Ascending aorta (tissue), 2 donors: Measurements from ENCODE around the gene FHIT. TPM values are rescaled to one million over a fixed set of nuclear protein-coding genes. Genes with fewer than 3 reads are reported as not detected.

ENCODE experiments used
- DNase-seq, 2 donors: peaks; one replicate each; pipeline ENCODE4 v3.0.0-alpha.2; 2019; ENCODE audit warnings: low spot score in 2 of 2
- H3K27ac ChIP-seq, 2 donors: fragments of 200-600 bp; sonication (generic); one replicate each; pipeline ENCODE4 v1.5.1; 2016 to 2017; ENCODE audit warnings: mild to moderate bottlenecking in 1 of 2
- H3K27me3 ChIP-seq: fragments of 200-600 bp; sonication (generic); one replicate; pipeline ENCODE4 v1.5.1; 2017
- H3K36me3 ChIP-seq, 2 donors: fragments of 200-600 bp; sonication (generic); one replicate each; pipeline ENCODE4 v1.5.1; 2016
- H3K4me1 ChIP-seq, 2 donors: fragments of 200-600 bp; sonication (generic); one replicate each; pipeline ENCODE4 v1.5.1; 2016 to 2017; ENCODE audit warnings: mild to moderate bottlenecking in 1 of 2
- H3K4me3 ChIP-seq, 2 donors: fragments of 200-600 bp; sonication (generic); one replicate each; pipeline ENCODE4 v1.5.1; 2016 to 2017; ENCODE audit warnings: mild to moderate bottlenecking in 1 of 2
- H3K9me3 ChIP-seq, 2 donors: fragments of 200-600 bp; sonication (generic); one replicate each; pipeline ENCODE4 v1.5.1; 2016
- CTCF ChIP-seq, 3 experiments: fragments of 200-600 bp in 2 of 3; fragments of 450-650 bp in 1 of 3; sonication (generic) in 2 of 3; IDR thresholded peaks; one replicate each; pipeline ENCODE4 v1.5.1; 2016 to 2019; ENCODE audit warnings: antibody characterized with exemption in 3 of 3, mild to moderate bottlenecking in 1 of 3, moderate library complexity in 1 of 3
- intact Hi-C: fragments of 100-400 bp; cut with DNase I; formaldehyde crosslinking; loops from one replicate; pipeline ENCODE4 v1.15.1; 2023
- total RNA-seq: library from RNA; depleted of rRNA; stranded (reverse); fragments of >200 nt; gene quantifications from one replicate; pipeline ENCODE4 v1.1.0, GENCODE V29; 2016

FHIT gene
- total RNA-seq, 1 donor from 2014 or later: 0.21 TPM

GRCh38 chr3:61247191-61247590 is 4.1 kb downstream of the FHIT start:
- no peaks in the 10 kb centered on the region for H3K36me3 ChIP-seq
- no peak overlapping the region for H3K4me3 ChIP-seq
- no peak for TF ChIP-seq CTCF (IDR thresholded peaks at IDR 0.05)
- no peak overlapping the region for H3K27ac ChIP-seq
- DNase-seq: no peak
- intact Hi-C loops: no loop called here
- H3K27me3 ChIP-seq: no peaks in the 10 kb centered on the region
- no peaks in the 10 kb centered on the region for H3K9me3 ChIP-seq
- H3K4me1 ChIP-seq: peaks cover 6% of the 10 kb centered on the region in 2 donors

- Histone ChIP-seq H3K4me1 (no peaks in the 10 kb centered on the region), H3K36me3 (no peaks in the 10 kb centered on the region), H3K4me3 (no peak overlapping the region), H3K27ac (no peak overlapping the region), H3K9me3 (no peaks in the 10 kb centered on the region), H3K27me3 (no peaks in the 10 kb centered on the region)
- intact Hi-C loops: no loop called here
- no peak for TF ChIP-seq CTCF (IDR thresholded peaks at IDR 0.05)
- DNase-seq: no peak
These were observed 11.4 kb downstream of the FHIT start for GRCh38 chr3:61239871-61240270.

- intact Hi-C loops: no loop called here
- no peaks in the 10 kb centered on the region for H3K27me3 ChIP-seq
- TF ChIP-seq CTCF (IDR thresholded peaks at IDR 0.05): no peak
- H3K9me3 ChIP-seq: no peaks in the 10 kb centered on the region
- H3K36me3 ChIP-seq: no peaks in the 10 kb centered on the region
- DNase-seq: no peak
- no peak overlapping the region for H3K4me3 ChIP-seq
- no peaks in the 10 kb centered on the region for H3K4me1 ChIP-seq
- no peak overlapping the region for H3K27ac ChIP-seq
These were observed 13.4 kb downstream of the FHIT start for GRCh38 chr3:61237858-61238257.

- no peaks in the 10 kb centered on the region for H3K27me3 ChIP-seq
- no peaks in the 10 kb centered on the region for H3K36me3 ChIP-seq
- no peak for DNase-seq
- intact Hi-C loops: no loop called here
- no peak overlapping the region for H3K27ac ChIP-seq
- no peak for TF ChIP-seq CTCF (IDR thresholded peaks at IDR 0.05)
- no peaks in the 10 kb centered on the region for H3K9me3 ChIP-seq
- no peak overlapping the region for H3K4me3 ChIP-seq
- H3K4me1 ChIP-seq: no peaks in the 10 kb centered on the region
These were observed 14.7 kb downstream of the FHIT start for GRCh38 chr3:61236556-61236955.

- Histone ChIP-seq H3K4me1 (no peaks in the 10 kb centered on the region), H3K9me3 (no peaks in the 10 kb centered on the region), H3K36me3 (no peaks in the 10 kb centered on the region), H3K27me3 (no peaks in the 10 kb centered on the region), H3K27ac (no peak overlapping the region), H3K4me3 (no peak overlapping the region)
- intact Hi-C loops: no loop called here
- no peak for DNase-seq
- TF ChIP-seq CTCF (IDR thresholded peaks at IDR 0.05): no peak
These were observed 17.5 kb downstream of the FHIT start for GRCh38 chr3:61233746-61234145.

- intact Hi-C loops: no loop called here
- Histone ChIP-seq H3K9me3 (no peaks in the 10 kb centered on the region), H3K27me3 (no peaks in the 10 kb centered on the region), H3K27ac (no peak overlapping the region), H3K36me3 (no peaks in the 10 kb centered on the region), H3K4me3 (no peak overlapping the region), H3K4me1 (peaks cover 0 to 5% of the 10 kb centered on the region in 2 donors)
- no peak for TF ChIP-seq CTCF (IDR thresholded peaks at IDR 0.05)
- no peak for DNase-seq
These were observed 19.6 kb downstream of the FHIT start for GRCh38 chr3:61231693-61232092.
